Suprapubic skin (tissue), 4 donors: ENCODE results near the gene GIMAP7. TPM values are rescaled to one million over a fixed set of nuclear protein-coding genes. Genes with fewer than 3 reads are reported as not detected.

Source experiments
- DNase-seq, 2 donors: peaks; one replicate each; pipeline ENCODE4 v3.0.0-alpha.2; 2019; ENCODE audit warnings: low spot score in 2 of 2
- H3K27ac ChIP-seq: fragments of 200-600 bp; sonication (generic); one replicate; pipeline ENCODE4 v1.5.1; 2019
- H3K27me3 ChIP-seq: fragments of 200-600 bp; sonication (generic); one replicate; pipeline ENCODE4 v1.5.1; 2019
- H3K36me3 ChIP-seq: fragments of 200-600 bp; sonication (generic); one replicate; pipeline ENCODE4 v1.5.1; 2019
- H3K4me1 ChIP-seq: fragments of 200-600 bp; sonication (generic); one replicate; pipeline ENCODE4 v1.5.1; 2019
- H3K4me3 ChIP-seq: fragments of 200-600 bp; sonication (generic); one replicate; pipeline ENCODE4 v1.5.1; 2019; ENCODE audit warnings: mild to moderate bottlenecking
- H3K9me3 ChIP-seq: fragments of 200-600 bp; sonication (generic); one replicate; pipeline ENCODE4 v1.5.1; 2019
- CTCF ChIP-seq, 2 donors: fragments of 200-600 bp in 1 of 2; fragments of 450-650 bp in 1 of 2; sonication (generic) in 1 of 2; IDR thresholded peaks; one replicate each; pipeline ENCODE4 v1.5.1; 2016 to 2019; ENCODE audit warnings: antibody characterized with exemption in 2 of 2, mild to moderate bottlenecking in 1 of 2, moderate library complexity in 1 of 2
- EP300 ChIP-seq: sonication (generic); formaldehyde crosslinking; IDR thresholded peaks from one replicate; pipeline ENCODE4 v1.6.1; 2017; ENCODE audit warnings: antibody characterized with exemption
- POLR2A ChIP-seq, 2 donors: fragments of 450-650 bp; IDR thresholded peaks; one replicate each; pipeline ENCODE4 v1.6.1; 2017; ENCODE audit warnings: antibody characterized with exemption in 2 of 2, mild to moderate bottlenecking in 2 of 2, moderate library complexity in 2 of 2
- POLR2AphosphoS5 ChIP-seq, 3 donors: sonication (generic); formaldehyde crosslinking; IDR thresholded peaks; one replicate each; pipeline ENCODE4 v1.6.1; 2017; ENCODE audit warnings: antibody characterized with exemption in 3 of 3
- WGBS: methylation state at CpG from one replicate; pipeline ENCODE4 v1.1.5; 2018; 5-methylcytosine and 5-hydroxymethylcytosine counted together
- total RNA-seq, 4 donors: library from RNA; depleted of rRNA; stranded (reverse); fragments of >200 nt; gene quantifications; one replicate each; pipeline ENCODE4 v1.1.0, GENCODE V29; 2016

Gene GIMAP7
- total RNA-seq, 4 donors from 2014 or later = 1.4 to 10.8 (median 4.9) TPM

GRCh38 chr7:150531704-150532103, 17.0 kb downstream of the GIMAP7 start:
- Histone ChIP-seq H3K27me3 (no peaks in the 10 kb centered on the region), H3K4me1 (no peaks in the 10 kb centered on the region), H3K36me3 (no peaks in the 10 kb centered on the region), H3K9me3 (peaks cover 5% of the 10 kb centered on the region), H3K27ac (no peak overlapping the region), H3K4me3 (no peak overlapping the region)
- DNase-seq = no peak
- WGBS = 82% methylated on average over 1 of the region's 1 CpG
- TF ChIP-seq POLR2AphosphoS5 (IDR thresholded peaks at IDR 0.05) (no peak), POLR2A (IDR thresholded peaks at IDR 0.05) (no peak), CTCF (IDR thresholded peaks at IDR 0.05) (no peak), EP300 (no peak)

GRCh38 chr7:150538259-150538658, 23.6 kb downstream of the GIMAP7 start:
- Histone ChIP-seq H3K27ac (no peak overlapping the region), H3K4me1 (no peaks in the 10 kb centered on the region), H3K27me3 (no peaks in the 10 kb centered on the region), H3K36me3 (no peaks in the 10 kb centered on the region), H3K4me3 (no peak overlapping the region), H3K9me3 (peaks cover 15% of the 10 kb centered on the region)
- DNase-seq = no peak
- no peak for TF ChIP-seq POLR2AphosphoS5 (IDR thresholded peaks at IDR 0.05)
- no peak for TF ChIP-seq POLR2A (IDR thresholded peaks at IDR 0.05)
- TF ChIP-seq CTCF (IDR thresholded peaks at IDR 0.05) = no peak
- no peak for TF ChIP-seq EP300
- 100% methylated on average over 2 of the region's 2 CpGs for WGBS

GRCh38 chr7:150553163-150553562, 38.5 kb downstream of the GIMAP7 start:
- H3K4me3 ChIP-seq = no peak overlapping the region
- no peaks in the 10 kb centered on the region for H3K36me3 ChIP-seq
- no peak for DNase-seq
- no peaks in the 10 kb centered on the region for H3K27me3 ChIP-seq
- no peak overlapping the region for H3K27ac ChIP-seq
- H3K4me1 ChIP-seq = peaks cover 5% of the 10 kb centered on the region
- TF ChIP-seq CTCF (IDR thresholded peaks at IDR 0.05) (no peak), POLR2AphosphoS5 (IDR thresholded peaks at IDR 0.05) (no peak), EP300 (no peak), POLR2A (IDR thresholded peaks at IDR 0.05) (no peak)
- peaks cover 7% of the 10 kb centered on the region for H3K9me3 ChIP-seq

GRCh38 chr7:150556521-150557138, 42.0 kb downstream of the GIMAP7 start:
- Histone ChIP-seq H3K4me3 (no peak overlapping the region), H3K27ac (no peak overlapping the region), H3K4me1 (peaks cover 5% of the 10 kb centered on the region), H3K36me3 (no peaks in the 10 kb centered on the region), H3K9me3 (peaks cover 8% of the 10 kb centered on the region), H3K27me3 (no peaks in the 10 kb centered on the region)
- no peak for TF ChIP-seq POLR2A (IDR thresholded peaks at IDR 0.05)
- no peak for TF ChIP-seq CTCF (IDR thresholded peaks at IDR 0.05)
- no peak for TF ChIP-seq POLR2AphosphoS5 (IDR thresholded peaks at IDR 0.05)
- TF ChIP-seq EP300 = no peak
- whole genome bisulfite sequencing = 34% methylated on average over 4 of the region's 4 CpGs
- DNase-seq = no peak

- H3K27me3 ChIP-seq = no peaks in the 10 kb centered on the region
- H3K27ac ChIP-seq = no peak overlapping the region
- WGBS = 63% methylated on average over 1 of the region's 1 CpG
- DNase-seq = no peak
- H3K9me3 ChIP-seq = peaks cover 8% of the 10 kb centered on the region
- peaks cover 15% of the 10 kb centered on the region for H3K4me1 ChIP-seq
- H3K36me3 ChIP-seq = no peaks in the 10 kb centered on the region
- H3K4me3 ChIP-seq = no peak overlapping the region
- TF ChIP-seq POLR2AphosphoS5 (IDR thresholded peaks at IDR 0.05) (no peak), POLR2A (IDR thresholded peaks at IDR 0.05) (no peak), EP300 (no peak), CTCF (IDR thresholded peaks at IDR 0.05) (no peak)
Measured at GRCh38 chr7:150560486-150560885, 45.8 kb downstream of the GIMAP7 start.
